Transverse colon (tissue), 3 donors: ENCODE data around the gene DDT.

Experiments
- CTCF ChIP-seq, 5 experiments: fragments of 200-600 bp in 3 of 5; fragments of 450-650 bp in 2 of 5; sonication (generic) in 3 of 5; IDR thresholded peaks; 1 replicate in 2 of 5; 2 replicates in 3 of 5; pipeline ENCODE4 v1.5.1; 2016 to 2017; ENCODE audit warnings: antibody characterized with exemption in 5 of 5, inconsistent platforms in 3 of 5, mild to moderate bottlenecking in 2 of 5, moderate library complexity in 1 of 5
- EP300 ChIP-seq: sonication (generic); formaldehyde crosslinking; IDR thresholded peaks from one replicate; pipeline ENCODE4 v1.6.1; 2017; ENCODE audit warnings: antibody characterized with exemption, low read depth
- POLR2A ChIP-seq: fragments of 450-650 bp; IDR thresholded peaks from one replicate; pipeline ENCODE4 v1.6.1; 2016; ENCODE audit warnings: antibody characterized with exemption, mild to moderate bottlenecking, moderate library complexity

GRCh38 chr22:24008381-24009226 is 34.4 kb upstream of the DDT start:
- TF ChIP-seq EP300 (no peak), POLR2A (no peak), CTCF (IDR thresholded peaks at IDR 0.05) (no peak)
